GM12801 (cell line): Measurements from ENCODE around the gene ALDOB.

Experiments used
- CTCF ChIP-seq: IDR thresholded peaks from one replicate; pipeline ENCODE4 v1.5.1; 2011; ENCODE audit warnings: control low read depth; ENCODE audit not compliant: insufficient read length; ENCODE audit errors: extremely low read depth

Gene ALDOB

GRCh38 chr9:101427957-101428655 lies 7.5 kb downstream of the ALDOB start:
- TF ChIP-seq CTCF = no peak

DNA sequence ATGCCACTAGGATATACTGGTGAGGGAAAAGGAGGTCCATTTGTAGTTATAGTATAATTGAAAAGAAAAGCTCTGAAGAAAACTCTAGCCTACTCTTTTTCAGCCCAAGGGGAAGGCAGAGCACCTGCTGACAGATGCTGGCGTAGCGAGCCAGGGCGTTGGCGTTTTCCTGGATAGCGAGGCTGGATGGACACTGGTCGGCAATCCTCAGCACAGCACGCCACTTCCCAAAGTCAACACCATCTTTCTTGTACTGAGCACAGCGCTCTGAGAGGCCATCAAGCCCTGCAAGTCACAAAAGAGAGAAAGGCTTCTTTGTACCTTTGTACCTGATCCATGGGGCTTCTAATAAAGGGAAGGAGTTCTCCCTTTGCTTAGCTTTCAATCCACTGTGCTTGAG lies 8.2 kb downstream of the ALDOB start:
- no peak for TF ChIP-seq CTCF

GRCh38 chr9:101421653-101422065 lies 13.9 kb downstream of the ALDOB start:
- TF ChIP-seq CTCF = no peak

DNA sequence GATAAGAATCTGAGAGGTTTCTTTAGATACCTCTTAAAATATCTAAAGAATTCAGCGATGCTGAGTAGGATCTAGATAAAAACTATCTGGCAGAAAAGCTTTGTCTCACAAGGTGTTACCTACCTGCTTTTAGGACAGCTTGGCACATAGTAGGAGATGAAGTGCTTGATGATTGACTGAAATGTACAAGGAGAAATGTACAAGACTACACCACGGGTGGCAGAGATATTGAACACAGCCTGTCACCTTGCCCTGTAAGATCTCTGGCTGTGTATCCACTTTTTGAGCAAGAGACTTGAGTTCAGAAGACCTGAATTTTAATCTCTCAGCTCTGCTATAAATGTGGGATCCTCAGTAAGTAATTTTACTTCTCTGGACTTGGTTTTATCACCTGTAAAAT lies 15.7 kb downstream of the ALDOB start:
- TF ChIP-seq CTCF = no peak

DNA sequence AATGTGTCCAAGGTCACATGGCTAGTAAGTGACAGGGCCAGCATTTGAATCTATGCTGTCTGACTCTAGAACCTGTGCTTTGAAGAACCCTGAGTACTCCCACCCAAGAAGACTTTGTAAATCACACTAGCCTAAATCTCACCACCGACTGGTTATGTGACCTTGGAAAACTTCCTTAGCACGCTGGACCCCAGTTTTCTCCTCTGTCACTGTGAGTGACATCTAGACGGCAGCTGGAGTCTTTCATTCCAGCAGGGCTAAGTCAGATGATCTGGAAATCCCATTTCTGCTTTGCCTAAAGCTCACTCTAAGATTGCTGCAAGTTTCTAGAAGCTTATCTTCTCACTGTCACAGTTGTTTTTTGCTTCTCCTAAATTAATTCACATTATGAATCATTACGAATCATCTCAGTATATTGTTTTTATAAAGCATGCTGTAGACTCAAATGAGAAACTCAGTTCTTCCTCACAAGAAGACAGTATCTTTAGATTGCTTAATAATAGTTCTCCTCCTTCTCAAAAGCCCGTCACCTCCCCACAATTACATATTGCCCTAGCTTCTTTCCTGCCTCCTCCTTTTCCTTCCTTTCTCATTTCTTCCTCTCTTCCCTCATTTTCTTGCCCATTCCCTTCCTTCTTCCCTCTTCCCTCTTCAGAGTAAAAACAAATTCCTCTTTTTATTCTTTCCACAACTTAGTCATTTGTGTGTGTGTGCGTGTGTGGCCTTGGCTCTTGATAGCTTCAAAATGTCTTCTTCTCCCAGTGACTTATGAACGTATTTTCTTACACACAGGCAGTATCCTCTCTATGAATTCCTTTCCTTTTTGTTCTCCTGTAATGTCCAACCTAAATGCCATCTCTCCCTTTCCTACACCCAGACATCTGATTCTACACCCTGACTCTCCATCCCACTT lies 16.8 kb downstream of the ALDOB start:
- no peak for TF ChIP-seq CTCF

DNA sequence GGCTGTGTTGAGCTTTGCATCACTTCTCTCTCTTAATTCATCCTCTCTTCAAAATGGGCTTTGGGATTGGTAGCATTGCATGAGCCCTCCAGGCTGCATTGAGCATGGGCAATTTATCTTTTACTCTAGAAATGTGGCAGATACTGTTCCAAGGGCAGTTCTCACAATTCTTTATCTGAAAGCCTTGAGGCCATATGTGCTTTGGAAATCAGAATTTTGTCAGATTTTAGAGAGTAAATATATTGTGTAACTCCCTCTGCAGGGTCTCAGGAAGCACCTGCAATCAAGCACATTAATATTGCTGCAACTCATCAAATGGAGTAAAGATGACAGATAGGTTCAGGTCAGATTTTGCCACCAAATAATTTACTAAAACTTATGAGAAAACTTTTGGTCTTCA lies 17.6 kb downstream of the ALDOB start:
- TF ChIP-seq CTCF = no peak

DNA sequence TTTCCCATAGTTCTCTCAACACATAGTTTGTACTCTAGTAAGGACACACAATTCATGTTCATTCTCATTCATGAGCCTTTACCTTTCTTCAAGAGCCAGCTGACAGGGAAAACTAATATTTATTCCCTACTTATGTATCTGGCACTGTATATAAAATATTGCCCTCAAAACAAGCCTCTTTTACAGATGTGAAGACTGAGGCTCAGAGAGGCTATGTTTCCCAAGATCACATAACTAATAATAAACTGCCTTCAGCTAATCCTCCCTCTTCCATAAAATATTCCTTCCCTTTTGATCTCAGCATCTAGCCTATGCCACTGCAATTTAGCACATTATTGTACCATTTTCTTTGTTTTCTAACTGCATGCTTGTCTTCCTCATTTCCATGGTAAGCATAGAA lies 18.2 kb downstream of the ALDOB start:
- no peak for TF ChIP-seq CTCF
